NCI-H510A treated with DMSO at 0.1 percent for 48 hours (cell line): ENCODE measurements around the gene CDK14.
"Not testable (repeated sequence)": the region's sequence is repeated elsewhere in the genome, so short reads cannot be mapped to it uniquely, and the experiment has no call there.

Experiments used
- DNase-seq: peaks from one replicate; lab custom pipeline; 2025; lab: John Stamatoyannopoulos, UW

Gene CDK14

DNA sequence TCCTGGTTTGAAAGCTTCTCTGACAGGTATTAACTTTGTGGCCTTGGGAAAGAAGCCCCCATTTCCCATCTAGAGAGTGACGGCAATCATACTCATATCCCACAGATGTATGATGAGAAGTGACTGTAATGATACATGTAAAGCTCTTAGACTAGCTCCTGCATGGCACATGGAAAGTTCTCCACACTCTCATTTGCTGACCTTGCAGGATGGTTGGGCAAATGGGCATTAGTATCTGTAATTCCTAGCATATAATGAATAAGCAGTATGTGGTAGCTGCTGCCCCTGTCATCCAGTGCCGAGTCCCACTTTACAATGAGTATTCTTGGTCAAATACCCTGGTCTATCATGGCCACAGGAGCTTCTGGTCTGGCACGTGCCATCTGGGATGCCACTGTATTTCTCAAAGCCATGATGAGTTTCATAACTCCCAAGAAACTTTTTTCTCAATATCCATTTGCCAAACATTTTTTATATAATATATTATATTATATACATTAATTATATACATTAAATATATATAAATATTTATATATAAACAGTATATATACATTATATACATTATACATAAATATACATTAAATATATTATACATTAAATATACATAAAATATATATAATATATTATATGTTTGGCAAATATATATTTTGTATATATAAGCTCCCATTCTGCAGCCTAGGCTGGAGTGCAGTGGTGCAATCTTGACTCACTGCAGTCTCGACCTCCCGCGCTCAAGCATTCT, 561.6 kb downstream of the CDK14 start:
- DNase-seq, result no peak

DNA sequence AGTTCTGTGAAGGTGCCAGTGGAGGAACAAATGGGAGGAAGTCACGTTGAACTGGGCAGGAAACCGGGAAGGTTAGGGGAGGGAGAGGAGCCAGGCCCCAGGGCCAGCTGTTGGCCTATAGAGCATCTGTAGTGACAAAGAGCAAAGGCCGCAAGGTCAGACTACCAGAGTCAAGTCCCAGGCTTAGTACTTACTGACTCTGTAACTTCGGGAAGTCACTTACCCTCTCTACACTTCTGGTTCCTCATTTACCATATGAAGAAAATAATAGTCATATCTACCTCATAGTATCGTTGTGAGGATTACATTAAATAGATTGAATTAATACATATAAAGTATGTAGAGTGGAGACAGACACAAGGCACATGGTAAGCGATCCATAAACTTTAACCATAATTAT, 566.3 kb downstream of the CDK14 start:
- DNase-seq, result no peak

DNA sequence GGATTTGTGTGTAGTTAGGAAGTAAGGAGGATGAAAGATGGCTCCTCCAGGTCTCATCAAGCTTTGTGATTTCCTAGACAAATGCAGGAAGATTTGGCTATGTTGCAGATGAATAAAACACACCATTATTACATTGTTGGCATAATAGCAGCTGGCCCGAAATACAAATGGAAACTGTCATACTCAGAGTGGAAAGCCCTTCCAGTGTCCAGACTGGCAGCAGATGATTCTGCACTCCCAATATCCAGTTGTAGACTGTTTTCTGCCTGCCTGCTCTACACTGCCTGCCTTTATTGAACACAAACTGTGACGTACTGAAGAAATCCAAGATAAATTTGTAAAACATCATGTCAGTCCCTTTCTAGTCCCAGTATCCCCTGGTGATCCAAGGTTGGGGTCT, 568.4 kb downstream of the CDK14 start:
- DNase-seq, result no peak

DNA sequence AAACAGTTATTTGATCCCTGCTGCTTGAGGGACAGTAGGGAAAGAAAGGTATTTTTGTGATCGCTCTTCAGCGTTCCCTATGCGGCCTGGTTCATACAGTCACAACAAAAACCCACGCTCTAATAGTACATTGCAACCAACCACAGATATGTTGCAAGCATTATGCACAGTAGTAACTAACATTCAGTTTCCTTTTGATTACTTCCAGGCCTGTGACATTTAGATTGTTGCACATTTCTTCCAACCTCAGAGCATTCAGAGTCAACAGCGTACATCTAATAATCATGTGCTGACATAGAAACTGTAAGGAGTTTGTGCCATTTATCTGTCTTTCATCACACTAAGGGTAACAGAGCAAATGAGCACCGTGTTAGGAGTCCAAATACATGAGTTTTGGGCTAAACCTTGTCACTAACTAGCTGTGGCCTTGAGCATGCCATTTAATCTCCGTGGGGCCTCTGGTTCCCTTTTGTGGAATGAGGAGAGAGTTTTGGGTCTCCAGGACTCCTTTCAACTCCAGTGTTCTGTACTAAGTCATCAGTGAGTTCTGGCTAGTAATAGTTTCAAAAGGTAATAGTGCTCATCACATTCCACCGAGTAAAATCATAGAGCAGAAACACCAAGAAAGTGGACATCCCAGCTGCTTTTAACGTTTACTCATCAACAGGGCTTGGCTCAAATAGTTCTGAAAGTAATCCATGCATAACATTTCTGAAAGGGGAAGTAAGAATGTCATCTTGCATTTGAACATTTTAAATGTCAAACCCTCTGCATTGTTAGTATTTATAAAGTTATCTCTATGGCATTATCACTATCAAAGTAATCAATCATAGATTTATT, 569.1 kb downstream of the CDK14 start:
- no peak for DNase-seq

DNA sequence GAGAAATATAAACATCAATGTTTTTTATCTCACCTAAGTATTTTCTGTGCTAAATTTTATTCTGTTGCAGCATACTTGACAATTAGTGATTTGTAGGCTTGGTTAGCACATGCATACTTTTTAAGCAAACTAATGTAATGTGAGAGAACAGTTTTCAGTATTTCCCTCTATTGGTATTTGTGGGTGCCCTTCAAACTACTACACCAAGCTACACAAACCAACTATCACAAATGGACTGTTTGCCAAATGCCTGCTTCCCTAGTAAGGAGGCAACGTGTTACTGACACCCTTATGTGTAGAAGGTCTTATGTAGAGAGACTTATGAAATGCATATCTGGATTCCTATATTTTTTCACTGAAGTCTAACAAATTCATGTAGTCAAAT, 569.7 kb downstream of the CDK14 start:
- DNase-seq, result no peak

DNA sequence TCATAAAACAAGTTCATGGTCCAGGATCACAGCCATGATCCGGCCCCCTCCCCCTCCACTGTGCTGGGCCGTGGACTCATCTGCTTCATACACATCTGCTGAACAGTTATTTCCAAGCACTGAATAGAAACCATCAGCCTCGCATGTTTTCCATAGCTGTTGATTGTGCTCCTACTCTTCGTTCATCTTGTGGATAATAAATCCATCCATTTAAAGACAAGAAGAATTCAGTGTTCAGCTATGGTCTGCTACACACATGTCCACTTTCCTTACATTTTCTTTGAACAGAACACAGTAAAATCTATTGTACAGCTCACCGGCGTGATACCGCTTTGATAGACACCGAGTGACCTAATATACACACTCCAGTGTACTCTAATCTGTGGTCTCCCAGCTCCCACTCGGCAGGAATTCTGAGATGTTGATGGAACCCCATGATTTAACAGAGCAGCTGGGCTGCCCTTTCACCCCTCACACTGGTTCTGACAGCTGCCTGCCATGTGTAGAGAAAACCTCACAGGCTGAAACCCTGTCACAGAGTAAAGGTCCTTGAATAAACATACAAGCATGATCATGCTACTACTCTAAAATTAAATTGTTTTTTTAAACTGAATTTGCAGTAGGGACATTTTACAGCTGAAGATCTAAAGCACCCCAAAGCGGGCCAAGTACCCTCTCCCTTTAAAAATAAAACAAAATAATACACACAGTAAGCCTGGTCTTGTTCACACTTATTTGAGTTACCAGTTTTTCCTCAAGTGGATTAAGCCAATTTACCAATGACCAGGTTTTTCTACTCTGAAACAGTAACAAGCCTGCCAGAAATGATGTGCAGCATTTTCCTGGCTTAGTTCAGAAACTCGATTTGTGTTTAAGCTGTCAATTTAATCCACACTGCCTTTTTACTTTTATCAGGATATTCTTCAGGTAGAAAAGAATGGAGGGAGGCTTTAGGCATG, 573.0 kb downstream of the CDK14 start:
- DNase-seq, result no peak

DNA sequence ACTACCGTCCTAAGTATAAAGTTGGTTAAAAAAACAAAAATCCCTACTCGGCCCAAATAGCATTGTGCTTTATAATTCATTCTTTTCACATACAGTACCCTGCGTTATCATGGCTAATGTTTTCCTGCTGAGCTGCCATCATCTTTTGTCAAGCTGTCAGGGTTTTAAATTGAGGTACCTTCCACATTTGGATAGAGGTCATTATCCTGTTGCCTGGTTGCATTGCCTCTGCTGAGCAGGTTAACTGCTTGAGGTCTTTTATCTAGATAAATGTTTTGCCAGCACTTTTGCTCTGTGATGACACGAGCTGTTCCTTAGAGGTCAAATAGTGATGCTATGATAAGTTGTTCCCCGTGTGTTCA, 573.7 kb downstream of the CDK14 start:
- DNase-seq, result no peak

DNA sequence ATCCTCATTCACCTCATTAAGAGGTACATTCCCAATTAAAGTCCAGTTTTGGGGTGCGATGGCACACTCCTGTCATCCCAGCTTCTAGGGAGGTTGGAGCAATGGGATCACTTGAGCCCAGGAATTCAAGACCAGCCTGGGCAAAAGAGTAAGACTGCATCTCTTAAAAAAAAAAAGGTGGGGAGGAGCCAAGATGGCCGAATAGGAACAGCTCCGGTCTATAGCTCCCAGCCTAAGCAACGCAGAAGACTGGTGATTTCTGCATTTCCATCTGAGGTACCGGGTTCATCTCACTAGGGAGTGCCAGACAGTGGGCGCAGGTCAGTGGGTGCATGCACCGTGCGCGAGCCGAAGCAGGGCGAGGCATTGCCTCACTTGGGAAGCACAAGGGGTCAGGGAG, 577.1 kb downstream of the CDK14 start:
- not testable (repeated sequence) for DNase-seq

DNA sequence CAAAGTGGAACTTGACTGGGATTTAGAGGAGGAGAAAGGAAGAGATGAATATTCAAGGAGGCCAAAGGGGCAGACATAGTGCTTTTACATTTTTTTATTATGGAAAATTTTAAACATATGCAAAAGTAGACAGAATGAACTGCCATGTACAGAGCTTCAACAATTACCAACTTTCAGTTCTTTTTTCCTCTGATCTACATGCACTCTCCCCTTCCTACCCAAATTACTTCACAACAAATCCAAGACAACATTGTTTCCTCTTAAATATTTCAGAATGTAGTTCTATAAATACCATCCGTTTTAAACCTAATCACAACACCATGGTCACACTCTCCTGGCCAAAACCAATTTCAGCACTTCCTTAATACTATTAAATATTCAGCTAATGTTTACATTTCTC, 584.6 kb downstream of the CDK14 start:
- DNase-seq, result no peak

DNA sequence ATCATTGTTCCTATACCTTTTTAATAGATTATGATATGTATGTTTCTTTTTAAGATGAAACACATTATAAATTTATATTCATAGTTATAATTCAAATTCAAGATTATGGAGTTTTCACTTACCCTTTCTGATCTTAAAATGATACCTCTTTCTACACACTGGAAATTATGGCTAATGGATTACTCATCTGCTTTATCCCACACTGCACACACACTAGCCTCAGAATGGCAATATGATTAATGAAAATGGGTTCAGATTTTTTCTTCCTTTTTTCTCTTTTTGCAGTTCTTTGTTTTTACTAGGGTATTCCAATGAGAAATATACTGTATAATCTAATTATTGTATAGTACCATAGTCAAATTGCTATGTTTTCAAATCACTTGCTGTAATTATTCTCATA, 585.8 kb downstream of the CDK14 start:
- no peak for DNase-seq

DNA sequence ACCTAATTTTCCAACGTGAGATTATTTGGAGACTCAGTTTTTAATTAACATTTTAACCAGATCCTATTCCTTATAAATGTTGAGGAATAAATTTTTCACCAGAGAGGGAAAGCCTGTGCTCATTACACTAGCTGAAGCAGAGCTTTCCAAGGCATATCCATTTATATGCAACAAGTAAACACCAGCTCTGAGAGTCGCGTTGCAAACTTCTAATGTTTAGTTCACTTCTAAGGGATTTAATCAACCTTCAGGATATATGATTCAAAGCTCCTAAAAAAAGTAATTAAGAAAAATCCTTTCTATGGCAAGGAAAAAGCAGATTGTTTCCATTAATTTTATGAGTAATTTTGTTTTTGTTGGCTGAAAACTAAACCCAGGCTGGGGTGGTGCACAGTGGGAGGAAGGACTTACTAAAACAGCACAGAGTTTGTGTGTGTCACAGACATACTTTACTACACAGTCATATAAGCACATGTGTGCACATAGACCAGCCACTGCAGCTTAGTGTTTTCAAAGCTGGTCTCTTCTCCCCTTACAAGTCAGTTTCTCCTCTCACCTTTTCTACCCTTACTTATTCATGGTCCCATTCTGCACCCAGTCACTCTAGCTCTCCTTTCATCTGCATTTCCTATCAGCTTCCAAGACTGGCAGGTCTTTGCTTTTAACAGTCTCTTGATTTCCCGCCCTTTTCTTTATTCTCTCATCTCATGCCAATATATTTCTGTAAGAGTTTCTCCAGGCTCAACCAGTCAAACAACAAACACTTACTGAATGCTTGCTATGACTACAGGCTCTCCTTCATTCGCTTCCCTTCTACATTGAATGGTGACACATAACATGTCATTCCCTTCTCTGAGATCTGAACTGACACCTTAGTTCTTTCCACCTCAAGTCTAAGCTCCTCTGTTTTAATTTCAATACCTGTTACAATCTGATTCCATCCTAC, 587.0 kb downstream of the CDK14 start:
- peak; percentile 16 for DNase-seq

DNA sequence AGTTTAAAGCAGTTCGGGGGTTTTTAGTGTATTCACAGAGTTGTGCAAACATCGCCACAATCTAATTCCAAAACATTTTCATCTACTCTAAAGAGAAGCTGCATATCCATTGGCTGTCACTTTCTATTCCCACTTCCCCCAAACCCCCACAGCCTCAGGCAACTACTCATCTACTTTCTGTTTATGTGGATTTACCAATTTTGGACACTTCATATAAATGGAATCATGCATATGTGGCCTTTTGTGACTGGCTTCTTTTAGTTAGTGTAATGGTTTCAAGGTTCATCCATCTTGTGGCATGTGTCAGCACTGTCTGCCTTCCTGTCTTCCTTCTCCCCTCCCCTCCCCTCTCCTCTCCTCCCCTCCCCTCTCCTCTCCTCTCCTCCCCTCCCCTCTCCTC, 589.6 kb downstream of the CDK14 start:
- no peak for DNase-seq

DNA sequence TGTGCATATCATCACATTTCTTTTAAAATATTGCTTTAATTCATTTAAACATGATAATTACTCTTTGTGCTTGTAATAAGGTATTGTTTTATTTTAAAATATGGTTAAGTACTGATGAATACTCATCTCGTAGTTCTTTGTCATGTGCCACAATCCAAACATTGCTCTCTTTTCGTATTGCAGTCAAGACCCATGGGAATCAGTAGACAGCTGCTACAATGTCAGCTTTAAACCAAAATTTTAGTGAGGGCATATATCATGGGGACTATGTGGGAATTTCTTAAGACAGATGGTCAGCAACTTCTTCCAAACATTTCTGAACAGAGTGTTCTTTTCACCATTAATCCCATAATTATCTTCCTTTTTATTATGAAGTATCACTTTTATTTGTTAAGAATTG, 590.9 kb downstream of the CDK14 start:
- DNase-seq, result no peak

DNA sequence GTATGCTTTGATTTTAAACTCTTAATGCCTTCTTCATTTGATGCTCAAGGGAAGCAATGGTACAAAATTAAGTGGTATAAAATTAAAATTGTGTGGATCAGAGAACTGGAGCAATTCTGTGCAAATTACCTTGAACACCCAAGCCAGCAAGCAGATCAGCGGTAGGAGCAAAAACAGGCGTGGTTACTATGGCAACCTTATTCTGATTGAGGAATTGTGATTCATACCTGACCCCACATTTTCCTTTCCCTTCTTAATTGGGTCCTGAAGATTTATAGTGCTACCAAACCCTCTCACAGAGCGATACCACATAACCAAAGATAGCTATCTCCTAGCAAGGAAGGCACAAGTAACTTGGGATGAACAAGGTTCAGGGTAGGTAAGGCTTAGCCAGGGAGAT, 595.6 kb downstream of the CDK14 start:
- DNase-seq, result no peak

DNA sequence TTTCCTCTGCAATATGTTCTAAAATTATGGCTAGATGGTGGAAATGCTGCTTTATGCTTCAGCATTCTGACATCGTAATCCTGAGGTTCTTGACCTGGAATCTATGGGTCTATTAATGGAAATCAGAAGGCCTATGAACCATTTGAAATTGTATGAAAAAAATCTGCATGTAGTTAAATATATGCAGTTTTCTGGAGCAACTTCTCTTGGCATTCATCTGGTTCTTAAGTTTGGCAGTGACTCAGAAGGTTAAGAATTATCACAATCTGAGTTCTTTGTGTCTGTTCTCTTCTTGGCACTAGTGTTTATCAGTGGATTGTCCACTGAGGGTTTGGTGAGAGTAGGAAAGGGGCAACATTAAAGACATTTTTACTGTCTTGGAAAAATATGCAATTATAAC, 597.0 kb downstream of the CDK14 start:
- no peak for DNase-seq

DNA sequence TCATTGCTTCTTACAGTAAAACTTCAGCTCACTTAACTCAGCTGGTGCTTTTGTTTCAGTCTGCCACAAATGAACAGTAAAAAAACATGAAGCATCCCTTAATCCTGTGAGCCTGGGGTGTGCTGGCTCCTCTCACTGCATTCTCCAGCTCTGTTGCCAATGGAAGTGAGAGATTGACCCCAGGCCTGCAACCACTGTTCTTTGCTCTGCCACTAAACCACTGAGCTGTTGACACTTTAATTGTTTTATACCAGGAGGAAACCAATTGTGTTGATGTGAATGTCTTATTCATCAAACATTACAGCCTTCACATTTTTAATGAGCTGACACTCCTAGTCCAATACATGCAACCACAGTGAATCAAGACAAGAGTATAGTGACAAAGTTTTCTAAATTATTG, 598.7 kb downstream of the CDK14 start:
- DNase-seq, result no peak

DNA sequence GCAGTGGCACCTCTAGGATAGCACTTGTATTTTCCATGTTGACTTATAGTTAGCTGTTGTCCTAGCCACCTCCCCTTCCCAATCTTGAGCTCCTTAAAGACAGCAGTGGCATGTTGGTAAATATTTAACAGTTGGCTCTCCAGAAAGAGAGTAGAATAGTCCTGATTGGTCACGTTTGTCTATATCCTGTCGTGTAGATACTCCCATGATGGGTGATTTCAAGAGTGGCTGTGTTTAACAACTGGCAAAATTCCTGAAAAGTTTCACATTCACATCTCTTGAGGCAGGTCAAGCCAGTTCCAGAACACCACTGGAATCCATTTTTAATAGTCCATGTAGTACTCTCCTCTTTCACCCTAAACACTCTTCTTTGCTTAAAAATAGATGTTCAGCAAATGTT, 599.9 kb downstream of the CDK14 start:
- no peak for DNase-seq

DNA sequence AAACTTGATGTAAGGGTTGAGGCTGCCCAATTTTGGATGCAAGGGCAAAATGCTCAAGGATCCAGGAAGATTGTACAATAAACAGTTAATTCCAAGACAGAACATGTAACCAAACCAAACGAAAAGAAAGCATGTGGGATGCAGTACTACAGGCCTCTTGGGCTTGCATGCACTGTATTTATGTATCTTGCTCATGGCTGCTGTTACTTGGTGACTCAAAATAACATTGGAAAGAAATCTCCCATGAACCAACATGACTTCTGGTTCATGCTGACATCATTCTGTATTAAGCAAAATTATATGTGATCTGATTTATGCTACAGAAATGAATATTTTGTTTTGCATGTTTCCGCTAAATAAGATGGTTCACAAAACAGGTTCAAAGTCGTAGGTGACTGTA, 602.2 kb downstream of the CDK14 start:
- DNase-seq, result no peak

DNA sequence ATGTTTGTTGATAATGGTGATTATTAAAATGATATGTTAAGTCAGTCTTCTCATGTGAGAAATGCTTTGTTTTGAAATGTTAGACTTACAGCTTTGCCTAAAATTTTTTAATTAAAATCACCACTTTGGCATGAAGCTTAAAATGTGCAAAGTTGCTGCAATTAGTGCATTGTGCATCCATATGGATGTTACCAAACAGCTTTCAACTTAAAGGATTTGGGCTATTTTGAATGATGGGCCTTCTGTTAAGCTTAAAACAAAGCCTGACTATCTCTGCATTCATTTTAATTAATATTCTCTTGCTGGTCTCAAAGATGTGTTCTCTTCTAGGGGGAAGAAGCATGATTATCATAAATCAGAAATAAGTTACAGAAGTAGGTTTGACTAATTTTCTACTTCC, 603.5 kb downstream of the CDK14 start:
- DNase-seq, result no peak

DNA sequence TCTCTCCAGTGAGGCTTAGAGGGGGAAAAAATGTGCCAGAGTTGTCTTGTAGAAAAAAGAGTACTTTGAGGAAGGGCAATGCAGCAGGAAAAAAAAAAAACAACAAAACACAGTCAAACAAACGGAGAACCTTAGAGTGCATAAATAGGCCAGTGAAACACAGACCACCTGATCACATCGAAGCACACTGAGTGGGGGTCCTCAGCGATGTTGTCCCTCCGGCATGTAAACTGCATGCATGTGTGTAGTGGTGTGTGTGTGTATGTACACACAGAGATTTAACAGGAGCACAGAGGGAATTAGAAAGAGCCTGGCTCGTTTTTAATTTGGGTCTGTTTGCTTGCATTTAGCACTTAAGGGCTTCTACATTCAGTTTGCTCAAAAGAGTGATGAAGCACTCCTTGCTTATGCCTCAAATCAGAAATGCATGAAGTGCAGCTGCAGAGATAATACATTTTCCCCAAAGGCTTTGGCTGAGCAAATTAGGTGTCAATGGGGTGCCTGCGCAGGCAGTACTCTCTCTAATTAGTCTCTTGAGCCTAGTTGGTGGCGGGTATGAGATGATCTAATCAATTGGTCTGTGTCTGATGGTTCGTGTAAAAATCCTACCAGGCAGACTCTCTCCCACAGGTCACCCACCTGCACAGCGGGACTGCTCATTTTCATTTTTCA, 605.5 kb downstream of the CDK14 start:
- no peak for DNase-seq
